Erythroblast (primary cell): ENCODE measurements around the gene NTSR1.
A peak's percentile ranks its signal among the peaks of the same experiment; 100 is the strongest.

Experiments
- DNase-seq, 2 experiments: peaks; one replicate each; lab custom pipeline; 2025; lab: John Stamatoyannopoulos, UW
- GATA1 ChIP-seq: IDR thresholded peaks from 2 replicates; pipeline ENCODE4 v1.6.1; 2011; ENCODE audit warnings: low read depth, mild to moderate bottlenecking, control low read depth, low read length, moderate library complexity
- POLR2A ChIP-seq: IDR thresholded peaks from 2 replicates; pipeline ENCODE4 v1.6.1; 2011; ENCODE audit warnings: mild to moderate bottlenecking, low read length

Gene NTSR1

GRCh38 chr20:62804627-62805154, 96.1 kb downstream of the NTSR1 start, which contains the start of gene OGFR:
Gene OGFR, plus strand, starts transcription at chr20:62804835. Its CDS starts 25 bp downstream, at chr20:62804860.
- TF ChIP-seq POLR2A (no peak), GATA1 (no peak)
- DNase-seq = peak; percentile 72 to 87

- peak; percentile 34 to 62 for DNase-seq
Measured at GRCh38 chr20:62805155-62805710, 96.6 kb downstream of the NTSR1 start.

GRCh38 chr20:62805711-62806382, 97.2 kb downstream of the NTSR1 start:
- TF ChIP-seq GATA1 (no peak), POLR2A (no peak)
- no peak for DNase-seq

More at GRCh38 chr20:62805155-62805710, 96.6 kb downstream of the NTSR1 start:
- no peak for TF ChIP-seq POLR2A
- TF ChIP-seq GATA1 = no peak

GRCh38 chr20:62806383-62807050, 97.9 kb downstream of the NTSR1 start:
- DNase-seq = no peak
- TF ChIP-seq GATA1 (no peak), POLR2A (no peak)

- no peak for DNase-seq
- TF ChIP-seq GATA1 = no peak
- TF ChIP-seq POLR2A = no peak
Measured at GRCh38 chr20:62807444-62808210, 99.0 kb downstream of the NTSR1 start.

GRCh38 chr20:62808211-62808865, 99.7 kb downstream of the NTSR1 start:
- TF ChIP-seq GATA1 (no peak), POLR2A (no peak)
- peak; percentile 70 to 84 for DNase-seq

GRCh38 chr20:62809530-62810428, 101.1 kb downstream of the NTSR1 start:
- DNase-seq = no peak
- TF ChIP-seq POLR2A = no peak

GRCh38 chr20:62811320-62811719, 102.7 kb downstream of the NTSR1 start:
- TF ChIP-seq POLR2A = no peak
- no peak for DNase-seq

GRCh38 chr20:62811720-62812119, 103.1 kb downstream of the NTSR1 start:
- TF ChIP-seq GATA1 (no peak), POLR2A (no peak)
- no peak for DNase-seq
